GM23338 (cell line): Measurements from ENCODE around the gene GSDME. TPM values are rescaled to one million over a fixed set of nuclear protein-coding genes. Genes with fewer than 3 reads are reported as not detected.

ENCODE experiments used
- ATAC-seq: fragments of 200-7000 bp; cut with Tn5 transposase; 3 replicates; pipeline ENCODE4 v1.9.1; 2020
- DNase-seq: peaks from one replicate; pipeline ENCODE4 v3.0.0-alpha.2; 2015; ENCODE audit warnings: low spot score
- H2AFZ ChIP-seq: fragments of 200-600 bp; sonication (generic); 2 replicates; pipeline ENCODE4 v1.8.0; 2016; ENCODE audit warnings: antibody characterized with exemption, mild to moderate bottlenecking, moderate library complexity
- H3F3A ChIP-seq: fragments of 200-600 bp; sonication (generic); replicated peaks from 2 replicates; pipeline ENCODE4 v1.8.0; 2017; ENCODE audit warnings: antibody characterized with exemption, mixed run types, low read depth
- H3K27ac ChIP-seq: fragments of 200-600 bp; sonication (generic); 2 replicates; pipeline ENCODE4 v1.6.1; 2016; ENCODE audit warnings: low read depth
- H3K27me3 ChIP-seq: fragments of 200-600 bp; sonication (generic); 2 replicates; pipeline ENCODE4 v1.8.0; 2016; ENCODE audit warnings: mild to moderate bottlenecking, mixed run types, moderate library complexity; ENCODE audit not compliant: insufficient read depth
- H3K36me3 ChIP-seq: fragments of 200-600 bp; sonication (generic); 2 replicates; pipeline ENCODE4 v1.8.0; 2016; ENCODE audit warnings: mild to moderate bottlenecking; ENCODE audit not compliant: insufficient read depth
- H3K4me1 ChIP-seq: fragments of 200-600 bp; sonication (generic); 2 replicates; pipeline ENCODE4 v1.8.0; 2016; ENCODE audit warnings: mild to moderate bottlenecking, moderate library complexity; ENCODE audit not compliant: insufficient read depth
- H3K4me2 ChIP-seq: fragments of 200-600 bp; sonication (generic); 2 replicates; pipeline ENCODE4 v1.7.1; 2017; ENCODE audit warnings: mixed run types
- H3K4me3 ChIP-seq: fragments of 200-600 bp; sonication (generic); 2 replicates; pipeline ENCODE4 v1.6.1; 2016; ENCODE audit warnings: mixed run types
- H3K79me2 ChIP-seq: fragments of 200-600 bp; sonication (generic); replicated peaks from 2 replicates; pipeline ENCODE4 v1.8.0; 2017; ENCODE audit warnings: mild to moderate bottlenecking; ENCODE audit not compliant: insufficient read depth
- H3K9me2 ChIP-seq: fragments of 200-600 bp; sonication (generic); 2 replicates; pipeline ENCODE4 v1.8.0; 2017; ENCODE audit not compliant: insufficient read depth
- H4K20me1 ChIP-seq: fragments of 200-600 bp; sonication (generic); replicated peaks from 2 replicates; pipeline ENCODE4 v1.8.0; 2017; ENCODE audit warnings: mild to moderate bottlenecking; ENCODE audit not compliant: insufficient read depth
- H3K27ac Mint-ChIP-seq: 2 replicates; pipeline ENCODE4 v1.8.0; 2020; ENCODE audit warnings: inconsistent platforms, mild to moderate bottlenecking, moderate library complexity, mixed read lengths
- H3K27me3 Mint-ChIP-seq: 3 replicates; pipeline ENCODE4 v1.8.0; 2022; ENCODE audit warnings: low read depth, mild to moderate bottlenecking, moderate library complexity, mixed read lengths, inconsistent platforms; ENCODE audit not compliant: insufficient read depth, poor library complexity
- H3K36me3 Mint-ChIP-seq: 3 replicates; pipeline ENCODE4 v1.8.0; 2021; ENCODE audit warnings: low read depth, mild to moderate bottlenecking, inconsistent platforms, moderate library complexity, mixed read lengths
- H3K4me1 Mint-ChIP-seq: 3 replicates; pipeline ENCODE4 v1.8.0; 2020; ENCODE audit warnings: mild to moderate bottlenecking, inconsistent platforms, mixed read lengths
- H3K4me3 Mint-ChIP-seq: 3 replicates; pipeline ENCODE4 v1.8.0; 2021; ENCODE audit warnings: moderate library complexity, mild to moderate bottlenecking, inconsistent platforms, mixed read lengths
- H3K9me3 Mint-ChIP-seq: 3 replicates; pipeline ENCODE4 v1.8.0; 2020; ENCODE audit warnings: moderate library complexity, mild to moderate bottlenecking, inconsistent platforms, mixed read lengths
- CREB1 ChIP-seq: fragments of 250-450 bp; sonication (Bioruptor Pico); IDR thresholded peaks from 2 replicates; pipeline ENCODE4 v1.5.0; 2020; ENCODE audit warnings: low read depth, mild to moderate bottlenecking, moderate library complexity
- EZH2 ChIP-seq: fragments of 200-600 bp; sonication (generic); IDR thresholded peaks from one replicate; pipeline ENCODE4 v1.8.0; 2017; ENCODE audit warnings: antibody characterized with exemption, mild to moderate bottlenecking, low read depth; ENCODE audit not compliant: unreplicated experiment
- EZH2phosphoT487 ChIP-seq: fragments of 200-600 bp; sonication (generic); IDR thresholded peaks from one replicate; pipeline ENCODE4 v1.8.1; 2018; ENCODE audit warnings: antibody characterized with exemption; ENCODE audit not compliant: unreplicated experiment
- JUNB ChIP-seq: IDR thresholded peaks from one replicate; pipeline ENCODE4 v1.6.1; 2016; ENCODE audit warnings: antibody characterized with exemption; ENCODE audit not compliant: unreplicated experiment
- NANOG ChIP-seq: IDR thresholded peaks from 2 replicates; pipeline ENCODE4 v1.6.1; 2016; ENCODE audit warnings: antibody characterized with exemption, borderline replicate concordance
- POLR2AphosphoS5 ChIP-seq: IDR thresholded peaks from 2 replicates; pipeline ENCODE4 v1.6.1; 2016; ENCODE audit warnings: antibody characterized with exemption, low read depth
- STAT1 ChIP-seq: IDR thresholded peaks from one replicate; pipeline ENCODE4 v1.6.1; 2016; ENCODE audit warnings: antibody characterized with exemption; ENCODE audit not compliant: unreplicated experiment
- ZNF114 ChIP-seq: fragments of 250-450 bp; sonication (Bioruptor Pico); IDR thresholded peaks from 2 replicates; pipeline ENCODE4 v1.5.0; 2020; ENCODE audit warnings: mild to moderate bottlenecking, moderate library complexity
- polyA plus RNA-seq: library from polyadenylated mRNA; unstranded; fragments of >200 nt; fragmentation: Nextera tagmentation; extraction: Ambion mirVana; gene quantifications from 2 replicates; pipeline ENCODE4 v1.2.1, GENCODE V29; 2016
- total RNA-seq: library from RNA; depleted of rRNA; stranded (reverse); fragments of >200 nt; shearing (Covaris generic); gene quantifications from 2 replicates; pipeline ENCODE4 v1.2.3, GENCODE V29; 2014
- TF ChIP-seq, protein P1 (sequence below): IDR thresholded peaks from one replicate; pipeline ENCODE4 v1.6.1; 2018; ENCODE audit warnings: antibody characterized with exemption; ENCODE audit not compliant: unreplicated experiment
- TF ChIP-seq, protein P2 (sequence below): IDR thresholded peaks from 2 replicates; pipeline ENCODE4 v1.6.1; 2016; ENCODE audit warnings: antibody characterized with exemption
- TF ChIP-seq, protein P3 (sequence below), 2 experiments: fragments of 200-600 bp in 1 of 2; sonication (generic) in 1 of 2; conservative IDR thresholded peaks; 2 replicates each; pipeline versions ENCODE4 v1.5.1 to v1.6.1; 2016 to 2017; ENCODE audit warnings: antibody characterized with exemption in 2 of 2, low read depth in 2 of 2, mild to moderate bottlenecking in 2 of 2, moderate library complexity in 1 of 2

GSDME gene
- total and polyA plus RNA-seq, 2 experiments from 2014 or later = 8.3 to 8.5 TPM

DNA sequence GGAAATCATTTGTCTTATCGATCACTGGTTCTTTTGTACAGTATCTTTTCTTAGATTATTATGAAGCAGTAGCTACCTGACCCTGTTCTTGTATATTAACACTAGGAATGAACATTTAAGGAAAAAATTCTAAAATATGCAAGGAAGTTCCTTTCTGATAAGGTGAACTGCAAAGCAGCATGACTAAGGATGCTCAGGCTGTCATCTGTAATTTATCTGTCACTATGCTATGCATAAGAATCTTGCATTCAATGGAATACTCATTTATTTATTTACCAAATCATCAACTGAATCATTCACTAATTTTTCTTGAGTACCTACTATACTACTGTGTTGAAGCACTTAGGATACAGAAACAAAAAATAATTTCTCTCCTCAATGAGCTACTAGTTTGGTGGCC is 5.8 kb downstream of the GSDME start:
- no peaks in the 10 kb centered on the region; the same call in 2 of the 3 replicates for H3K36me3 Mint-ChIP-seq
- no peak overlapping the region for H2AFZ ChIP-seq
- H3K9me3 Mint-ChIP-seq = no peaks in the 10 kb centered on the region
- H3K27me3 Mint-ChIP-seq = peaks cover 14% of the 10 kb centered on the region
- H3K27ac Mint-ChIP-seq = no peak overlapping the region
- peaks cover 18% of the 10 kb centered on the region for H3K4me1 Mint-ChIP-seq
- ATAC-seq (no peak), DNase-seq (no peak)
- no peak for TF ChIP-seq EZH2phosphoT487
- no peak for TF ChIP-seq ZNF114 (CRISPR knock-in tag)
- TF ChIP-seq, protein P1, sequence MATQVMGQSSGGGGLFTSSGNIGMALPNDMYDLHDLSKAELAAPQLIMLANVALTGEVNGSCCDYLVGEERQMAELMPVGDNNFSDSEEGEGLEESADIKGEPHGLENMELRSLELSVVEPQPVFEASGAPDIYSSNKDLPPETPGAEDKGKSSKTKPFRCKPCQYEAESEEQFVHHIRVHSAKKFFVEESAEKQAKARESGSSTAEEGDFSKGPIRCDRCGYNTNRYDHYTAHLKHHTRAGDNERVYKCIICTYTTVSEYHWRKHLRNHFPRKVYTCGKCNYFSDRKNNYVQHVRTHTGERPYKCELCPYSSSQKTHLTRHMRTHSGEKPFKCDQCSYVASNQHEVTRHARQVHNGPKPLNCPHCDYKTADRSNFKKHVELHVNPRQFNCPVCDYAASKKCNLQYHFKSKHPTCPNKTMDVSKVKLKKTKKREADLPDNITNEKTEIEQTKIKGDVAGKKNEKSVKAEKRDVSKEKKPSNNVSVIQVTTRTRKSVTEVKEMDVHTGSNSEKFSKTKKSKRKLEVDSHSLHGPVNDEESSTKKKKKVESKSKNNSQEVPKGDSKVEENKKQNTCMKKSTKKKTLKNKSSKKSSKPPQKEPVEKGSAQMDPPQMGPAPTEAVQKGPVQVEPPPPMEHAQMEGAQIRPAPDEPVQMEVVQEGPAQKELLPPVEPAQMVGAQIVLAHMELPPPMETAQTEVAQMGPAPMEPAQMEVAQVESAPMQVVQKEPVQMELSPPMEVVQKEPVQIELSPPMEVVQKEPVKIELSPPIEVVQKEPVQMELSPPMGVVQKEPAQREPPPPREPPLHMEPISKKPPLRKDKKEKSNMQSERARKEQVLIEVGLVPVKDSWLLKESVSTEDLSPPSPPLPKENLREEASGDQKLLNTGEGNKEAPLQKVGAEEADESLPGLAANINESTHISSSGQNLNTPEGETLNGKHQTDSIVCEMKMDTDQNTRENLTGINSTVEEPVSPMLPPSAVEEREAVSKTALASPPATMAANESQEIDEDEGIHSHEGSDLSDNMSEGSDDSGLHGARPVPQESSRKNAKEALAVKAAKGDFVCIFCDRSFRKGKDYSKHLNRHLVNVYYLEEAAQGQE = no peak
- TF ChIP-seq NANOG = no peak
- H3F3A ChIP-seq = no peaks in the 10 kb centered on the region
- no peaks in the 10 kb centered on the region for H3K79me2 ChIP-seq
- no peak overlapping the region for H3K4me3 ChIP-seq
- H3K9me2 ChIP-seq = no peaks in the 10 kb centered on the region
- H3K4me3 Mint-ChIP-seq = no peak overlapping the region
- no peaks in the 10 kb centered on the region for H3K36me3 ChIP-seq
- H4K20me1 ChIP-seq = no peaks in the 10 kb centered on the region
- H3K27me3 ChIP-seq = peaks cover 19% of the 10 kb centered on the region
- no peak overlapping the region for H3K27ac ChIP-seq
- peaks cover 14% of the 10 kb centered on the region for H3K4me1 ChIP-seq
- no peak overlapping the region for H3K4me2 ChIP-seq

DNA sequence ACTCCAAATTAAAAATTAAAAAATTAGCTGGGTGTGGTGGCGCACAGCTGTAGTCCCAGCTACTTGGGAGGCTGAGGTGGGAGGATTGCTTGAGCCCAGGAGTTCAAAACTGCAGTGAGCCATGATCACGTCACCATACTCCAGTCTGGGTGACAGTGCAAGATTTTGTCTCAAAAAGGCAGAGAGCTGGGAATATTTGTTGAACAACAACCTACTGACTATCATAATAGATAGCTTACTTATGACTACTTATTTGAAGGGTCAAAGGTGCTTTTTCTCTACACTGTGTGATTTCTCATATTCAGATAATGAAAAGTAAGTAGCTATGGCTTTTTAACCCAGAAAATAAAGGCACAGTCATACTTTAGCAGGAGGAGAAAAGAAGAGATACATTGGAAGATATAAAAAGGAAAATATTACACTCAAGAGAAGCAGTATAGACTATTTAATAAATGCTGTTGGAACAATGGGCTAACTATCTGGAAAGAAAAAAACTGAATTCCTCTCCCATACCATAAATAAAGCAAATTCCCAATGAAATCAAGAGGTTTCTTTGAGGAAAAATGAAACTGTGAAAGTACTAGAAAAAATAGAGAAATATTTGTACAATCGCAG is 6.7 kb downstream of the GSDME start:
- H3K27me3 Mint-ChIP-seq = peaks cover 5% of the 10 kb centered on the region
- H3K27ac ChIP-seq = no peak overlapping the region
- no peaks in the 10 kb centered on the region for H3K9me2 ChIP-seq
- TF ChIP-seq, protein P1 = no peak
- TF ChIP-seq CREB1 (CRISPR knock-in tag) (no peak), EZH2 (no peak), POLR2AphosphoS5 (no peak), JUNB (no peak), ZNF114 (CRISPR knock-in tag) (no peak), STAT1 (no peak)
- TF ChIP-seq, protein P2, sequence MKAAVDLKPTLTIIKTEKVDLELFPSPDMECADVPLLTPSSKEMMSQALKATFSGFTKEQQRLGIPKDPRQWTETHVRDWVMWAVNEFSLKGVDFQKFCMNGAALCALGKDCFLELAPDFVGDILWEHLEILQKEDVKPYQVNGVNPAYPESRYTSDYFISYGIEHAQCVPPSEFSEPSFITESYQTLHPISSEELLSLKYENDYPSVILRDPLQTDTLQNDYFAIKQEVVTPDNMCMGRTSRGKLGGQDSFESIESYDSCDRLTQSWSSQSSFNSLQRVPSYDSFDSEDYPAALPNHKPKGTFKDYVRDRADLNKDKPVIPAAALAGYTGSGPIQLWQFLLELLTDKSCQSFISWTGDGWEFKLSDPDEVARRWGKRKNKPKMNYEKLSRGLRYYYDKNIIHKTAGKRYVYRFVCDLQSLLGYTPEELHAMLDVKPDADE = no peak
- TF ChIP-seq, protein P3, sequence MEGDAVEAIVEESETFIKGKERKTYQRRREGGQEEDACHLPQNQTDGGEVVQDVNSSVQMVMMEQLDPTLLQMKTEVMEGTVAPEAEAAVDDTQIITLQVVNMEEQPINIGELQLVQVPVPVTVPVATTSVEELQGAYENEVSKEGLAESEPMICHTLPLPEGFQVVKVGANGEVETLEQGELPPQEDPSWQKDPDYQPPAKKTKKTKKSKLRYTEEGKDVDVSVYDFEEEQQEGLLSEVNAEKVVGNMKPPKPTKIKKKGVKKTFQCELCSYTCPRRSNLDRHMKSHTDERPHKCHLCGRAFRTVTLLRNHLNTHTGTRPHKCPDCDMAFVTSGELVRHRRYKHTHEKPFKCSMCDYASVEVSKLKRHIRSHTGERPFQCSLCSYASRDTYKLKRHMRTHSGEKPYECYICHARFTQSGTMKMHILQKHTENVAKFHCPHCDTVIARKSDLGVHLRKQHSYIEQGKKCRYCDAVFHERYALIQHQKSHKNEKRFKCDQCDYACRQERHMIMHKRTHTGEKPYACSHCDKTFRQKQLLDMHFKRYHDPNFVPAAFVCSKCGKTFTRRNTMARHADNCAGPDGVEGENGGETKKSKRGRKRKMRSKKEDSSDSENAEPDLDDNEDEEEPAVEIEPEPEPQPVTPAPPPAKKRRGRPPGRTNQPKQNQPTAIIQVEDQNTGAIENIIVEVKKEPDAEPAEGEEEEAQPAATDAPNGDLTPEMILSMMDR (conservative IDR thresholded peaks at IDR 0.05; ENCODE audit: low read depth in 2 of 2) = no peak

More for the DNA sequence above, 6.7 kb downstream of the GSDME start:
- no peak overlapping the region for H3K4me3 Mint-ChIP-seq
- peaks cover 5% of the 10 kb centered on the region for H3K4me1 ChIP-seq
- H3K4me1 Mint-ChIP-seq = peaks cover 10% of the 10 kb centered on the region
- H3K4me3 ChIP-seq = no peak overlapping the region
- no peak overlapping the region for H2AFZ ChIP-seq
- peaks cover 10% of the 10 kb centered on the region for H3K27me3 ChIP-seq
- H3K79me2 ChIP-seq = no peaks in the 10 kb centered on the region
- no peak for ATAC-seq
- H4K20me1 ChIP-seq = no peaks in the 10 kb centered on the region
- no peaks in the 10 kb centered on the region for H3K9me3 Mint-ChIP-seq
- no peak overlapping the region for H3K27ac Mint-ChIP-seq
- no peak for DNase-seq
- H3K4me2 ChIP-seq = no peak overlapping the region
- no peaks in the 10 kb centered on the region for H3F3A ChIP-seq
- H3K36me3 Mint-ChIP-seq = no peaks in the 10 kb centered on the region
- H3K36me3 ChIP-seq = no peaks in the 10 kb centered on the region
